Breast epithelium (tissue), 3 donors: ENCODE results near the gene PAX4.

Experiments
- CTCF ChIP-seq, 3 donors: fragments of 450-650 bp; IDR thresholded peaks; one replicate each; pipeline ENCODE4 v1.5.1; 2016 to 2017; ENCODE audit warnings: antibody characterized with exemption in 3 of 3, mild to moderate bottlenecking in 3 of 3, moderate library complexity in 3 of 3
- POLR2A ChIP-seq: fragments of 450-650 bp; IDR thresholded peaks from one replicate; pipeline ENCODE4 v1.6.1; 2016; ENCODE audit warnings: antibody characterized with exemption, mild to moderate bottlenecking, moderate library complexity
- POLR2AphosphoS5 ChIP-seq, 3 donors: sonication (generic); formaldehyde crosslinking; IDR thresholded peaks; one replicate each; pipeline ENCODE4 v1.6.1; 2017; ENCODE audit warnings: antibody characterized with exemption in 3 of 3

GRCh38 chr7:127595737-127596136, 22.2 kb downstream of the PAX4 start:
- TF ChIP-seq CTCF (IDR thresholded peaks at IDR 0.05) (no peak), POLR2AphosphoS5 (IDR thresholded peaks at IDR 0.05) (no peak), POLR2A (no peak)
